A549 (cell line): ENCODE results near the gene BEST2. TPM values are rescaled to one million over a fixed set of nuclear protein-coding genes. Genes with fewer than 3 reads are reported as not detected.

Experiments used
- ATAC-seq, 2 experiments: fragments of 200-7000 bp in 1 of 2; fragments of >200 bp in 1 of 2; cut with Nextera tagmentation in 1 of 2; cut with Tn5 transposase in 1 of 2; 3 replicates each; pipeline versions ENCODE4 v1.8.0 to v1.9.1; 2018 to 2020; ENCODE audit warnings: mild to moderate bottlenecking in 1 of 2, moderate library complexity in 1 of 2
- CTCF ChIA-PET: fragments of 300-600 bp; sonication (Branson Sonifier 250); formaldehyde crosslinking; extraction: SDS; loops from one replicate; lab custom pipeline; 2021; ENCODE audit warnings: antibody characterized with exemption, inconsistent platforms; lab: Yijun Ruan, JAX
- POLR2A ChIA-PET: fragments of 350-600 bp; formaldehyde crosslinking; extraction: SDS; loops from one replicate; lab custom pipeline; 2021; ENCODE audit warnings: antibody characterized with exemption, inconsistent platforms; lab: Yijun Ruan, JAX
- DNase-seq, 2 experiments: peaks; one replicate each; pipeline versions ENCODE4 v3.0.0 to v3.0.0-alpha.2; 2011 to 2016; ENCODE audit warnings: low read depth in 1 of 2, low spot score in 1 of 2
- FAIRE-seq: peaks from 2 replicates; lab custom pipeline; 2011; peaks lifted over from hg19 to GRCh38; lab: Jason Lieb, UNC
- H3K27ac ChIP-seq, 2 experiments: fragments of >200 bp; sonication (Bioruptor Twin); formaldehyde crosslinking; 3 replicates each; pipeline ENCODE4 v1.5.1; 2016 to 2017
- H3K4me1 ChIP-seq: fragments of >200 bp; sonication (Bioruptor Twin); formaldehyde crosslinking; 3 replicates; pipeline ENCODE4 v1.6.1; 2016
- H3K4me2 ChIP-seq: fragments of >200 bp; sonication (Bioruptor Twin); formaldehyde crosslinking; 3 replicates; pipeline ENCODE4 v1.6.1; 2016
- H3K4me3 ChIP-seq: fragments of >200 bp; sonication (Bioruptor Twin); formaldehyde crosslinking; 3 replicates; pipeline ENCODE4 v1.5.1; 2016
- H3K9me3 ChIP-seq: fragments of >200 bp; sonication (Bioruptor Twin); formaldehyde crosslinking; 3 replicates; pipeline ENCODE4 v1.6.1; 2016
- CBX2 ChIP-seq: fragments of 200-600 bp; sonication (generic); IDR thresholded peaks from 2 replicates; pipeline ENCODE4 v1.6.1; 2016; ENCODE audit warnings: low read depth, mild to moderate bottlenecking, borderline replicate concordance
- CBX8 ChIP-seq: fragments of 200-600 bp; sonication (generic); IDR thresholded peaks from 2 replicates; pipeline ENCODE4 v1.6.1; 2016
- CHD2 ChIP-seq: fragments of 150-350 bp; IDR thresholded peaks from 2 replicates; pipeline ENCODE4 v1.6.1; 2014; ENCODE audit warnings: low read length; ENCODE audit not compliant: partially characterized antibody
- CHD4 ChIP-seq: fragments of 200-600 bp; sonication (generic); IDR thresholded peaks from 2 replicates; pipeline ENCODE4 v1.6.1; 2016; ENCODE audit warnings: antibody characterized with exemption, mild to moderate bottlenecking, borderline replicate concordance
- EHMT2 ChIP-seq: fragments of 200-600 bp; sonication (generic); IDR thresholded peaks from 2 replicates; pipeline ENCODE4 v1.6.1; 2016; ENCODE audit warnings: antibody characterized with exemption, low read depth, mild to moderate bottlenecking, moderate library complexity
- EP300 ChIP-seq, 2 experiments: fragments of >200 bp; sonication (Bioruptor Twin); formaldehyde crosslinking; IDR thresholded peaks; 2 replicates in 1 of 2; 3 replicates in 1 of 2; pipeline ENCODE4 v1.6.1; 2016 to 2017
- FOSB ChIP-seq: fragments of 250-450 bp; sonication (Bioruptor Pico); IDR thresholded peaks from 2 replicates; pipeline ENCODE4 v1.5.0; 2020; ENCODE audit warnings: mild to moderate bottlenecking, moderate library complexity
- GATA3 ChIP-seq: IDR thresholded peaks from 2 replicates; pipeline ENCODE4 v1.6.1; 2012; ENCODE audit warnings: borderline replicate concordance
- HDAC2 ChIP-seq: fragments of 200-600 bp; sonication (generic); IDR thresholded peaks from 2 replicates; pipeline ENCODE4 v1.6.1; 2016
- HOXA7 ChIP-seq: fragments of 250-450 bp; sonication (Bioruptor Pico); IDR thresholded peaks from 2 replicates; pipeline ENCODE4 v1.5.0; 2020; ENCODE audit warnings: mild to moderate bottlenecking, moderate library complexity
- JUNB ChIP-seq: fragments of >200 bp; sonication (Bioruptor Twin); formaldehyde crosslinking; IDR thresholded peaks from 2 replicates; pipeline ENCODE4 v1.6.1; 2016
- MAZ ChIP-seq: fragments of 150-350 bp; IDR thresholded peaks from 2 replicates; pipeline ENCODE4 v1.6.1; 2014; ENCODE audit warnings: antibody characterized with exemption, low read depth, low read length, borderline replicate concordance
- NPAS2 ChIP-seq: fragments of 250-450 bp; sonication (Bioruptor Pico); IDR thresholded peaks from 2 replicates; pipeline ENCODE4 v1.8.0; 2022; ENCODE audit warnings: mild to moderate bottlenecking, moderate library complexity, borderline replicate concordance
- POLR2A ChIP-seq: IDR thresholded peaks from 2 replicates; pipeline ENCODE4 v1.6.1; 2012; ENCODE audit warnings: mild to moderate bottlenecking, low read length
- POLR2AphosphoS2 ChIP-seq: conservative IDR thresholded peaks from 2 replicates; pipeline ENCODE4 v1.6.1; 2012; ENCODE audit warnings: low read length, improper control_type of control experiment, inconsistent platforms
- RAD21 ChIP-seq, 2 experiments: fragments of >200 bp in 1 of 2; sonication (Bioruptor Twin) in 1 of 2; formaldehyde crosslinking in 1 of 2; IDR thresholded peaks in 1 of 2; conservative IDR thresholded peaks in 1 of 2; 2 replicates in 1 of 2; 3 replicates in 1 of 2; pipeline ENCODE4 v1.6.1; 2012 to 2018; ENCODE audit warnings: inconsistent platforms in 1 of 2
- TFCP2L1 ChIP-seq: fragments of 250-450 bp; sonication (Bioruptor Pico); IDR thresholded peaks from 2 replicates; pipeline ENCODE4 v1.5.0; 2021; ENCODE audit warnings: mild to moderate bottlenecking
- TP53 ChIP-seq: fragments of 250-450 bp; sonication (Bioruptor Pico); IDR thresholded peaks from 2 replicates; pipeline ENCODE4 v1.5.0; 2021; ENCODE audit warnings: mild to moderate bottlenecking, moderate library complexity
- ZC3H11A ChIP-seq: fragments of 450-650 bp; IDR thresholded peaks from 2 replicates; pipeline ENCODE4 v1.6.1; 2014; ENCODE audit warnings: antibody characterized with exemption, mild to moderate bottlenecking
- ZFP36 ChIP-seq: fragments of 450-650 bp; IDR thresholded peaks from 2 replicates; pipeline ENCODE4 v1.6.1; 2014; ENCODE audit warnings: borderline replicate concordance; ENCODE audit not compliant: partially characterized antibody
- ZSCAN20 ChIP-seq: fragments of 250-450 bp; sonication (Bioruptor Pico); IDR thresholded peaks from 2 replicates; pipeline ENCODE4 v1.8.0; 2022; ENCODE audit warnings: mild to moderate bottlenecking, moderate library complexity
- WGBS: methylation state at CpG from one replicate; pipeline ENCODE4 v1.1.6; 2017; ENCODE audit errors: missing lambda C conversion rate; 5-methylcytosine and 5-hydroxymethylcytosine counted together
- polyA minus RNA-seq: library from RNA; depleted of rRNA, polyadenylated mRNA; stranded (reverse); fragments of >200 nt; gene quantifications from 2 replicates; pipeline ENCODE4 v1.2.3, GENCODE V29; 2011; rRNA and poly(A)+ RNA removed
- polyA plus RNA-seq, 4 experiments: library from polyadenylated mRNA; depleted of rRNA in 3 of 4; stranded (reverse); fragments of >200 nt; fragmentation: RNase III in 1 of 4; extraction: RNeasy Plus Mini Kit Qiagen cat#74134 plus additional on column Dnase treatment in 1 of 4; gene quantifications; 2 replicates in 3 of 4; 3 replicates in 1 of 4; pipeline ENCODE4 v1.2.3, GENCODE V29; 2011 to 2017
- TF ChIP-seq, protein P1 (sequence below): fragments of 150-350 bp; IDR thresholded peaks from 2 replicates; pipeline ENCODE4 v1.6.1; 2014; ENCODE audit warnings: low read depth, mild to moderate bottlenecking, low read length
- TF ChIP-seq, protein P2 (sequence below): fragments of 450-650 bp; IDR thresholded peaks from 2 replicates; pipeline ENCODE4 v1.6.1; 2014; ENCODE audit warnings: antibody characterized with exemption
- TF ChIP-seq, protein P3 (sequence below): IDR thresholded peaks from 2 replicates; pipeline ENCODE4 v1.6.1; 2012; ENCODE audit warnings: low read depth, borderline replicate concordance
- TF ChIP-seq, protein P4 (sequence below): fragments of >200 bp; sonication (Bioruptor Twin); formaldehyde crosslinking; IDR thresholded peaks from 3 replicates; pipeline ENCODE4 v1.6.1; 2016
- TF ChIP-seq, protein P5 (sequence below): fragments of 200-600 bp; sonication (generic); IDR thresholded peaks from 2 replicates; pipeline ENCODE4 v1.6.1; 2016; ENCODE audit warnings: antibody characterized with exemption, mild to moderate bottlenecking, moderate library complexity
- TF ChIP-seq, protein P6 (sequence below): IDR thresholded peaks from 2 replicates; pipeline ENCODE4 v1.6.1; 2012

BEST2 gene
- polyA plus RNA-seq (2011; rRNA removed): not detected in 2 replicates
- polyA plus RNA-seq (2012; cell fraction: cytosol; rRNA removed): 0.03 and 0.04 TPM in 2 replicates
- polyA plus RNA-seq (2012; cell fraction: nucleus; rRNA removed): 0.11 TPM in 1 of 2 replicates, not detected in the other
- polyA plus RNA-seq (2017; fragmentation: RNase III; extraction: RNeasy Plus Mini Kit Qiagen cat#74134 plus additional on column Dnase treatment): not detected in 3 replicates
- not detected in 2 replicates for polyA minus RNA-seq

DNA sequence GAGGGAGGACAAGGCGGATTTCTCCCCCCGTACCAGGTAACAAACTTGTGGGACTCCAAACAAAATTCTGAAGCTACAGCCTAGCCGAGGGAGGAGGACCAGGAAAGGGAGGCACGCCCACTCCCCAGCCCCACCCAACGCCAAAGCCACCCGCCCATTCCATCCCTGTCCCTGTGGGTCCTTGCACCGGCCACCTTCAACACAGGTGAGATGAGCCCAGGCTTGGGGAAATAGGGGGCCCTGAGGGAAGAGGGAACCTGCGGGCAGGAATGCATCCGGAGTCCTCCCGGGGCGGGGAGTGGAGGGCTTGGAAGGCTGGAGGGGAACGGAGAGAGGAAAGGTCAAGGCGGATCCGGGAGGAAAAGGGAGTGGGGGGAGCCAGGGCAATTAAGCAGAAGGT is at the start of gene BEST2:
Gene BEST2 (plus strand): TSS at position 157 of the 400 bp plus-strand sequence. CDS start 802 bp downstream, outside the sequence.
- 17% methylated on average over 12 of the region's 14 CpGs for WGBS
- peak within 1 kb of the TSS in 1 of 2 experiments; percentile 53; a peak in 1 of 6 replicates for H3K27ac ChIP-seq

DNA sequence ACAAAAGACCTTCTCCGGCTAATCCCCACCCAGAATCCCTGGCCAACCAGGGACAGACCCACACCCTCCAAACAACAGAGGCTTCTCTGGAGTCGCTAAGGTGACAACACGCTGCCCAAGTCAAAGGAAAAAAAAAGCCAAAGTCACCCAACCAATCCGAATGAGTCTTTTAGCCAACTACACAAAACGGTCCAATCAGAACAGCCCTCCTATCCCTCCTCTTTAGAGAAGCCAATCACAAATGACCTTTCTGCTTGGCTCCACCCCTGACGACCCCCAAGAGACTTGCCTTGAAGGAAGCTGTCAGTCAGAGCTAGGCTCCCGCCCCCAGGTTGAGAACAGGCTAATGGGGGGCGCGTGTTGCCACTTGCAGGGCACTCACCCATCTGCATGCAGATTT is 48.5 kb upstream of the BEST2 start:
- CTCF ChIA-PET: interaction anchor here (0.6 to 1.3 kb wide), 2 partner anchors 63 to 122 kb away, joined by 3 to 4 read pairs; no protein-coding TSS in a partner anchor
- peak in 1 of 2 experiments; percentile 72; a peak in 3 of 6 replicates for ATAC-seq

More for the DNA sequence above, at the start of gene BEST2:
- Histone ChIP-seq H3K4me3 (no peak within 1 kb of the TSS), H3K9me3 (no peaks in the 10 kb centered on the region)
- FAIRE-seq: no peak
- POLR2A ChIA-PET: no interaction called here
- CTCF ChIA-PET: interaction anchor here (1.0 to 38.2 kb wide), 3 partner anchors 18 to 95 kb away, joined by 5 to 725 read pairs (median 9); partner anchors contain the start of gene HOOK2
- TF ChIP-seq, protein P1, sequence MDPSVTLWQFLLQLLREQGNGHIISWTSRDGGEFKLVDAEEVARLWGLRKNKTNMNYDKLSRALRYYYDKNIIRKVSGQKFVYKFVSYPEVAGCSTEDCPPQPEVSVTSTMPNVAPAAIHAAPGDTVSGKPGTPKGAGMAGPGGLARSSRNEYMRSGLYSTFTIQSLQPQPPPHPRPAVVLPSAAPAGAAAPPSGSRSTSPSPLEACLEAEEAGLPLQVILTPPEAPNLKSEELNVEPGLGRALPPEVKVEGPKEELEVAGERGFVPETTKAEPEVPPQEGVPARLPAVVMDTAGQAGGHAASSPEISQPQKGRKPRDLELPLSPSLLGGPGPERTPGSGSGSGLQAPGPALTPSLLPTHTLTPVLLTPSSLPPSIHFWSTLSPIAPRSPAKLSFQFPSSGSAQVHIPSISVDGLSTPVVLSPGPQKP: no peak
- TF ChIP-seq EHMT2 (no peak), FOSB (CRISPR knock-in tag) (no peak), RAD21 (conservative IDR thresholded peaks at IDR 0.05 in 1 of 2, IDR thresholded peaks at IDR 0.05 in 1 of 2) (no peak), HDAC2 (no peak), EP300 (IDR thresholded peaks at IDR 0.05) (no peak), HOXA7 (no peak), CHD4 (no peak), TP53 (CRISPR knock-in tag) (no peak), ZC3H11A (no peak)
- TF ChIP-seq, protein P2, sequence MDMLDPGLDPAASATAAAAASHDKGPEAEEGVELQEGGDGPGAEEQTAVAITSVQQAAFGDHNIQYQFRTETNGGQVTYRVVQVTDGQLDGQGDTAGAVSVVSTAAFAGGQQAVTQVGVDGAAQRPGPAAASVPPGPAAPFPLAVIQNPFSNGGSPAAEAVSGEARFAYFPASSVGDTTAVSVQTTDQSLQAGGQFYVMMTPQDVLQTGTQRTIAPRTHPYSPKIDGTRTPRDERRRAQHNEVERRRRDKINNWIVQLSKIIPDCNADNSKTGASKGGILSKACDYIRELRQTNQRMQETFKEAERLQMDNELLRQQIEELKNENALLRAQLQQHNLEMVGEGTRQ: no peak
- TF ChIP-seq, protein P3, sequence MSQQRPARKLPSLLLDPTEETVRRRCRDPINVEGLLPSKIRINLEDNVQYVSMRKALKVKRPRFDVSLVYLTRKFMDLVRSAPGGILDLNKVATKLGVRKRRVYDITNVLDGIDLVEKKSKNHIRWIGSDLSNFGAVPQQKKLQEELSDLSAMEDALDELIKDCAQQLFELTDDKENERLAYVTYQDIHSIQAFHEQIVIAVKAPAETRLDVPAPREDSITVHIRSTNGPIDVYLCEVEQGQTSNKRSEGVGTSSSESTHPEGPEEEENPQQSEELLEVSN: no peak
- TF ChIP-seq, all 56 proteins: peak for 0
- no peak within 1 kb of the TSS; the same call in 2 of the 3 replicates for H3K4me2 ChIP-seq
- DNase-seq: no peak
- peaks cover 5% of the 10 kb centered on the region; the same call in 1 of the 3 replicates for H3K4me1 ChIP-seq
- 0 out of 6 replicates have a peak, but pooled peaks of 1 of the 2 experiments have one; percentile 6 for ATAC-seq

DNA sequence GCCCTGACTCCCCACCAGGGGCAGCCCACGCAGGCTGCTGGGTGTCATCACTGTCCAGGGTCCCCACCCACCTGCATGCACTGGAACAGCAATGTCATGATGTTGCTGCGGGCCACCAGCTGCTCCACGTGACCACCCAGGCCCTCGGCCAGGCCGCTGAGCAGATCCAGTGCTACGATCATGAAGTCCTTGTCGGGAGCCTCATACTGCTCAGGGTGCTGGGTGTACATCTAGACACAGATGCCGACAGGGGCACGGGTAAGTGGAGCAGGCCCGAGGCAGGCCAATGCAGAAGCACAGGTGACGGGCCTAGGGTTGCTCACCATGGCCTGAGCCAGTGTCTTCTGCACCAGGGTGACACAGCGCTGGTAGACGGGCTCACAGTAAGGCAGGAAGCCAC is 46.4 kb upstream of the BEST2 start:
- no peak overlapping the region for H3K4me2 ChIP-seq
- DNase-seq: no peak
- CTCF ChIA-PET: no interaction called here
- no peaks in the 10 kb centered on the region for H3K9me3 ChIP-seq
- no peak for ATAC-seq
- FAIRE-seq: no peak
- WGBS: 86% methylated on average over 1 of the region's 13 CpGs
- TF ChIP-seq EP300 (IDR thresholded peaks at IDR 0.05) (no peak), JUNB (no peak), MAZ (no peak), FOSB (CRISPR knock-in tag) (no peak), NPAS2 (no peak), ZSCAN20 (no peak), TFCP2L1 (CRISPR knock-in tag) (no peak), EHMT2 (no peak), CBX2 (no peak), HOXA7 (no peak), CHD2 (no peak), ZC3H11A (no peak), POLR2A (no peak), GATA3 (no peak), ZFP36 (no peak)
- TF ChIP-seq, protein P4, sequence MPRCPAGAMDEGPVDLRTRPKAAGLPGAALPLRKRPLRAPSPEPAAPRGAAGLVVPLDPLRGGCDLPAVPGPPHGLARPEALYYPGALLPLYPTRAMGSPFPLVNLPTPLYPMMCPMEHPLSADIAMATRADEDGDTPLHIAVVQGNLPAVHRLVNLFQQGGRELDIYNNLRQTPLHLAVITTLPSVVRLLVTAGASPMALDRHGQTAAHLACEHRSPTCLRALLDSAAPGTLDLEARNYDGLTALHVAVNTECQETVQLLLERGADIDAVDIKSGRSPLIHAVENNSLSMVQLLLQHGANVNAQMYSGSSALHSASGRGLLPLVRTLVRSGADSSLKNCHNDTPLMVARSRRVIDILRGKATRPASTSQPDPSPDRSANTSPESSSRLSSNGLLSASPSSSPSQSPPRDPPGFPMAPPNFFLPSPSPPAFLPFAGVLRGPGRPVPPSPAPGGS: no peak
- TF ChIP-seq, protein P5, sequence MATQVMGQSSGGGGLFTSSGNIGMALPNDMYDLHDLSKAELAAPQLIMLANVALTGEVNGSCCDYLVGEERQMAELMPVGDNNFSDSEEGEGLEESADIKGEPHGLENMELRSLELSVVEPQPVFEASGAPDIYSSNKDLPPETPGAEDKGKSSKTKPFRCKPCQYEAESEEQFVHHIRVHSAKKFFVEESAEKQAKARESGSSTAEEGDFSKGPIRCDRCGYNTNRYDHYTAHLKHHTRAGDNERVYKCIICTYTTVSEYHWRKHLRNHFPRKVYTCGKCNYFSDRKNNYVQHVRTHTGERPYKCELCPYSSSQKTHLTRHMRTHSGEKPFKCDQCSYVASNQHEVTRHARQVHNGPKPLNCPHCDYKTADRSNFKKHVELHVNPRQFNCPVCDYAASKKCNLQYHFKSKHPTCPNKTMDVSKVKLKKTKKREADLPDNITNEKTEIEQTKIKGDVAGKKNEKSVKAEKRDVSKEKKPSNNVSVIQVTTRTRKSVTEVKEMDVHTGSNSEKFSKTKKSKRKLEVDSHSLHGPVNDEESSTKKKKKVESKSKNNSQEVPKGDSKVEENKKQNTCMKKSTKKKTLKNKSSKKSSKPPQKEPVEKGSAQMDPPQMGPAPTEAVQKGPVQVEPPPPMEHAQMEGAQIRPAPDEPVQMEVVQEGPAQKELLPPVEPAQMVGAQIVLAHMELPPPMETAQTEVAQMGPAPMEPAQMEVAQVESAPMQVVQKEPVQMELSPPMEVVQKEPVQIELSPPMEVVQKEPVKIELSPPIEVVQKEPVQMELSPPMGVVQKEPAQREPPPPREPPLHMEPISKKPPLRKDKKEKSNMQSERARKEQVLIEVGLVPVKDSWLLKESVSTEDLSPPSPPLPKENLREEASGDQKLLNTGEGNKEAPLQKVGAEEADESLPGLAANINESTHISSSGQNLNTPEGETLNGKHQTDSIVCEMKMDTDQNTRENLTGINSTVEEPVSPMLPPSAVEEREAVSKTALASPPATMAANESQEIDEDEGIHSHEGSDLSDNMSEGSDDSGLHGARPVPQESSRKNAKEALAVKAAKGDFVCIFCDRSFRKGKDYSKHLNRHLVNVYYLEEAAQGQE: no peak
- TF ChIP-seq, protein P6, sequence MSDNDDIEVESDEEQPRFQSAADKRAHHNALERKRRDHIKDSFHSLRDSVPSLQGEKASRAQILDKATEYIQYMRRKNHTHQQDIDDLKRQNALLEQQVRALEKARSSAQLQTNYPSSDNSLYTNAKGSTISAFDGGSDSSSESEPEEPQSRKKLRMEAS: no peak
- H3K4me1 ChIP-seq: no peaks in the 10 kb centered on the region
- H3K27ac ChIP-seq: no peak overlapping the region
- POLR2A ChIA-PET: no interaction called here
- H3K4me3 ChIP-seq: no peak overlapping the region

More for the DNA sequence above, 48.5 kb upstream of the BEST2 start:
- Histone ChIP-seq H3K9me3 (no peaks in the 10 kb centered on the region), H3K4me1 (no peaks in the 10 kb centered on the region), H3K4me2 (no peak overlapping the region), H3K4me3 (no peak overlapping the region), H3K27ac (no peak overlapping the region)
- POLR2A ChIA-PET: no interaction called here
- TF ChIP-seq CBX8 (no peak), ZSCAN20 (no peak), POLR2AphosphoS2 (no peak)
- no peak for FAIRE-seq
- 76% methylated on average over 9 of the region's 9 CpGs for WGBS
- DNase-seq: peak in 1 of 2 experiments; percentile 66
